Smooth muscle cell (in vitro differentiated cells): ENCODE results near the gene TTC39C. TPM values are rescaled to one million over a fixed set of nuclear protein-coding genes. Genes with fewer than 3 reads are reported as not detected.

ENCODE experiments used
- DNase-seq: peaks from one replicate; lab custom pipeline; 2025; ENCODE audit not compliant: unreplicated experiment; lab: John Stamatoyannopoulos, UW
- H2AFZ ChIP-seq: fragments of 200-600 bp; sonication (generic); 2 replicates; pipeline ENCODE4 v1.6.0; 2016; ENCODE audit warnings: antibody characterized with exemption, low read depth, mild to moderate bottlenecking
- H3F3A ChIP-seq: fragments of 200-600 bp; sonication (generic); 2 replicates; pipeline ENCODE4 v1.6.0; 2017; ENCODE audit warnings: antibody characterized with exemption, low read depth
- H3K27ac ChIP-seq: fragments of 200-600 bp; sonication (generic); 2 replicates; pipeline ENCODE4 v1.5.1; 2016; ENCODE audit warnings: low read depth, mild to moderate bottlenecking
- H3K27me3 ChIP-seq: fragments of 200-600 bp; sonication (generic); 2 replicates; pipeline ENCODE4 v1.6.1; 2016; ENCODE audit warnings: low read depth, mild to moderate bottlenecking
- H3K36me3 ChIP-seq: fragments of 200-600 bp; sonication (generic); 2 replicates; pipeline ENCODE4 v1.5.1; 2016; ENCODE audit warnings: low read depth
- H3K4me1 ChIP-seq: fragments of 200-600 bp; sonication (generic); 2 replicates; pipeline ENCODE4 v1.5.1; 2016; ENCODE audit warnings: low read depth
- H3K4me2 ChIP-seq: fragments of 200-600 bp; sonication (generic); 2 replicates; pipeline ENCODE4 v1.6.0; 2016; ENCODE audit warnings: mild to moderate bottlenecking
- H3K4me3 ChIP-seq: fragments of 200-600 bp; sonication (generic); 2 replicates; pipeline ENCODE4 v1.5.1; 2016; ENCODE audit warnings: mild to moderate bottlenecking
- H3K79me2 ChIP-seq: fragments of 200-600 bp; sonication (generic); 2 replicates; pipeline ENCODE4 v1.6.0; 2016; ENCODE audit warnings: low read depth, mild to moderate bottlenecking
- H3K9ac ChIP-seq: fragments of 200-600 bp; sonication (generic); 2 replicates; pipeline ENCODE4 v1.6.0; 2016; ENCODE audit warnings: low read depth
- H3K9me3 ChIP-seq: fragments of 200-600 bp; sonication (generic); replicated peaks from 2 replicates; pipeline ENCODE4 v1.5.1; 2016; ENCODE audit warnings: low read depth
- H4K20me1 ChIP-seq: fragments of 200-600 bp; sonication (generic); 2 replicates; pipeline ENCODE4 v1.6.0; 2016; ENCODE audit warnings: low read depth
- CTCF ChIP-seq: fragments of 200-600 bp; sonication (generic); IDR thresholded peaks from 2 replicates; pipeline ENCODE4 v1.5.1; 2017; ENCODE audit warnings: borderline replicate concordance, mild to moderate bottlenecking, antibody characterized with exemption; ENCODE audit not compliant: insufficient read depth, poor library complexity, severe bottlenecking
- WGBS: methylation state at CpG from one replicate; pipeline ENCODE4 v1.1.7; 2016; ENCODE audit warnings: low lambda C conversion rate; 5-methylcytosine and 5-hydroxymethylcytosine counted together
- polyA plus RNA-seq: library from polyadenylated mRNA; unstranded; fragments of >200 nt; fragmentation: Nextera tagmentation; extraction: Ambion mirVana; gene quantifications from 2 replicates; pipeline ENCODE4 v1.2.1, GENCODE V29; 2016
- total RNA-seq: library from RNA; depleted of rRNA; stranded (reverse); fragments of >200 nt; gene quantifications from 2 replicates; pipeline ENCODE4 v1.2.3, GENCODE V29; 2014

Gene TTC39C
- total and polyA plus RNA-seq, 2 experiments from 2014 or later, result 3.1 to 10.4 TPM

GRCh38 chr18:24054130-24054529 lies 39.6 kb downstream of the TTC39C start:
- H3K27me3 ChIP-seq, result no peaks in the 10 kb centered on the region
- H3K4me1 ChIP-seq, result peaks cover 3% of the 10 kb centered on the region
- no peaks in the 10 kb centered on the region for H3K79me2 ChIP-seq
- peaks cover 35% of the 10 kb centered on the region for H4K20me1 ChIP-seq
- no peak for TF ChIP-seq CTCF
- H3K4me2 ChIP-seq, result no peak overlapping the region
- no peak overlapping the region for H2AFZ ChIP-seq
- 68% methylated on average over 4 of the region's 4 CpGs for WGBS
- H3K36me3 ChIP-seq, result no peaks in the 10 kb centered on the region
- H3K4me3 ChIP-seq, result no peak overlapping the region
- peaks cover 7% of the 10 kb centered on the region for H3F3A ChIP-seq
- H3K27ac ChIP-seq, result no peak overlapping the region
- no peak overlapping the region for H3K9ac ChIP-seq
- H3K9me3 ChIP-seq, result no peaks in the 10 kb centered on the region
- DNase-seq, result no peak

- Histone ChIP-seq H3F3A (peaks cover 7% of the 10 kb centered on the region), H3K4me3 (no peak overlapping the region), H3K4me2 (no peak overlapping the region), H3K79me2 (no peaks in the 10 kb centered on the region), H3K9me3 (no peaks in the 10 kb centered on the region), H4K20me1 (peaks cover 31% of the 10 kb centered on the region), H3K9ac (no peak overlapping the region), H3K4me1 (peaks cover 3% of the 10 kb centered on the region), H3K36me3 (no peaks in the 10 kb centered on the region), H3K27ac (no peak overlapping the region), H3K27me3 (no peaks in the 10 kb centered on the region), H2AFZ (no peak overlapping the region)
- no peak for DNase-seq
- TF ChIP-seq CTCF, result no peak
- WGBS, result 85% methylated on average over 3 of the region's 3 CpGs
Measured at GRCh38 chr18:24055009-24055804, 40.7 kb downstream of the TTC39C start.

- DNase-seq, result no peak
- Histone ChIP-seq H3K4me2 (no peak overlapping the region), H3K27me3 (no peaks in the 10 kb centered on the region), H3K4me1 (peaks cover 3% of the 10 kb centered on the region), H3K79me2 (no peaks in the 10 kb centered on the region), H3K9me3 (no peaks in the 10 kb centered on the region), H3F3A (peaks cover 7% of the 10 kb centered on the region), H4K20me1 (peaks cover 27% of the 10 kb centered on the region), H3K27ac (no peak overlapping the region), H2AFZ (no peak overlapping the region), H3K36me3 (no peaks in the 10 kb centered on the region), H3K9ac (no peak overlapping the region), H3K4me3 (no peak overlapping the region)
- no peak for TF ChIP-seq CTCF
- WGBS, result 63% methylated on average over 2 of the region's 2 CpGs
Measured at GRCh38 chr18:24055878-24056277, 41.3 kb downstream of the TTC39C start.

GRCh38 chr18:24056506-24056905 lies 42.0 kb downstream of the TTC39C start:
- H3K4me3 ChIP-seq, result no peak overlapping the region
- H3K4me2 ChIP-seq, result no peak overlapping the region
- H3K27ac ChIP-seq, result no peak overlapping the region
- H3K79me2 ChIP-seq, result no peaks in the 10 kb centered on the region
- no peaks in the 10 kb centered on the region for H3K9me3 ChIP-seq
- TF ChIP-seq CTCF, result no peak
- H3K27me3 ChIP-seq, result no peaks in the 10 kb centered on the region
- no peak overlapping the region for H2AFZ ChIP-seq
- peaks cover 7% of the 10 kb centered on the region for H3F3A ChIP-seq
- WGBS, result 85% methylated on average over 2 of the region's 2 CpGs
- no peaks in the 10 kb centered on the region for H3K36me3 ChIP-seq
- no peak overlapping the region for H3K9ac ChIP-seq
- H3K4me1 ChIP-seq, result peaks cover 3% of the 10 kb centered on the region
- no peak for DNase-seq
- peaks cover 20% of the 10 kb centered on the region for H4K20me1 ChIP-seq
